SHP77 treated with DMSO at 0.1 percent for 48 hours (cell line): Measurements from ENCODE around the gene TTC1.

Source experiments
- DNase-seq: peaks from one replicate; lab custom pipeline; 2025; lab: John Stamatoyannopoulos, UW

The TTC1 gene

DNA sequence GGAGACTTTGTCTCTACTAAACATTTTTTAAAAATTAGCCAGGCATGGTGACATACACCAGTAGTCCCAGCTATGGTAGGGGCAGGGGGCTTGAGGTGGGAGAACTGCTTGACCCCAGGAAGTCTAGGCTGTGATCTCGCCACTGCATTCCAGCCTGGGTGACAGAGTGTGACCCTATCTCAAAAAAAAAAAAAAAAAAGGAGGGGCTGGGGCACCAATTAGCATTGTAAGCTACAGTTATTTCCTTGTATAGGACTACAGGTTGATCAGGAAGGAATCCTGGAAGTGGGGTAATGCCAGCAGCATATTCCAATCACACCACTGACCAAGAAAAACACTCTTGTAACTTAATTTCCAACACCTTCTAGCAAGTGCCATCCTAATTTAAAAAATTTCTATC, 78.3 kb downstream of the TTC1 start:
- DNase-seq, result no peak

- DNase-seq, result no peak
Observed at GRCh38 chr5:160088805-160089204, 79.9 kb downstream of the TTC1 start.

GRCh38 chr5:160089531-160089930, 80.6 kb downstream of the TTC1 start:
- DNase-seq, result no peak

- DNase-seq, result no peak
Observed at GRCh38 chr5:160090059-160090458, 81.1 kb downstream of the TTC1 start.

- no peak for DNase-seq
Observed at GRCh38 chr5:160092514-160092913, 83.6 kb downstream of the TTC1 start.

- no peak for DNase-seq
Observed at GRCh38 chr5:160092960-160093707, 84.2 kb downstream of the TTC1 start.

DNA sequence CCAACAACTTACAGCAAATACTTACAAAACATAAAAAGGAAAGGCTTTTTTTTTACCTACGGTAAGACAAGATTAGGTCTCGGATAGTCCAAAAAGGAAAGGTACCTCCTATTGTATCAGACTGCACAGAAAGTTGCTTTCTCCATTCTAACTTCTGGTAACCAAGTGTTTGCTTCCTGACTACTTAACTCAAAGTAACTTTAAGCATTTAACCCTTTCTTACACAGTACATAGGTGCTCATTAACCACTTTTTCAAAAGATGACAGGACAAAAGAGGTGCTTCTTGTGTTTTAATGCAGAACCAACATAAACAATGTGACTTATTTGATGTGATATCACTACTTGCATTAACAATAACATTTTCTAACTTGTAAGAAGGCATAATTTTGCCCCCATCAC, 87.2 kb downstream of the TTC1 start:
- no peak for DNase-seq

DNA sequence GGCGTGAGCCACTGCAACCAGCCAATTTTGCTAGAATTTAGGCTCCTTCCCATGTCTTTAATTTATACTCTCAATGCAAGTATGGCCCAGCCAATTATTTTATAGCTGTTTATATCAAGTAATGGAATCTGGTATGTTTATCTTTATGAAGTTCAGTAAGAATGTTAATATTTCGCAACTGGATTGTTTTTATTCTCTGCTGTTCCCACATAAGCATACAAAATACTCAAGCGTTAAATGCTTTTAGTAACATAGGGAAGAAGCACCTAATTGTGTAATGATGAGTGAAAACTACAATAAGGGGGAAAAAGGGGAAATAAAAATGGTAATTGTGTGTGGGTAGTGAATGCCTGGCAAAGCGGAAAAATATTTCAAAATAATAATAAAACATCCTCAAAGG, 89.1 kb downstream of the TTC1 start:
- no peak for DNase-seq

DNA sequence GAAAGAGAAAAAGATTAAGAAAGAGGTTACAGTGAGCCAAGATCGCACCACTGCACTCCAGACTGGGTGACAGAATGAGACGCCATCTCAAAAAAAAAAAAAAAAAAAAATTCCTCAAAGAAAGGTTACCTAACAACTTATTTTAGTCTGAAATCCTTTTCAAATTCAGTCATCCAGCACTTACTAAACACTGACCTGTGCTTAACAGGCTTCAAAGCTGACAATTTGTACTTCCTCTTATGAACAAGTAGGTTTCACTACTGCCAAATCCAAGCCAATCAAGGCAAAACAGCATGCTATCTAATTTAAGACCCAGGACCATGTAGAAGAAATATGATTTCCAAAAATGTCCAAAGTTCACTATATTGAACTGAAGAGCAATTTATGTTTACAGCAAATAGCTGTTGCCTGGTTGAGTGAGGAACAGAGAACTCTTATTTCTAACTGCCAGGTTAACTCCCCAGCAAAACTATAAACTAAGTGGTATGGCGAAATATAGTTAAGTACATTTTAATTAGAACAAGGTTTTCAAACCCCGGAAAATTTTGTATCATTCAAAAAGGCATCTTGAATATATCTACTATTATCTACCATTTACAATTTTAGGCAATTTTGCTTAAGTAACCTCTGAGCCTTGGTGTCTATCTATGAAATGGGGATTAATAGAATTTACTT, 96.9 kb downstream of the TTC1 start:
- DNase-seq, result no peak

GRCh38 chr5:160108124-160108523, 99.2 kb downstream of the TTC1 start:
- DNase-seq, result no peak
